Mesenchymal stem cell (in vitro differentiated cells and primary cell): ENCODE results near the gene LSM7.

Source experiments
- DNase-seq: peaks from one replicate; pipeline ENCODE4 v3.0.0-alpha.2; 2013
- H2AFZ ChIP-seq: one replicate; pipeline ENCODE4 v1.6.1; 2013; ENCODE audit warnings: low read depth, mild to moderate bottlenecking, control low read depth, inconsistent platforms, low read length, moderate library complexity
- H2AK5ac ChIP-seq: 2 replicates; pipeline ENCODE4 v1.6.1; 2013; ENCODE audit warnings: low read length, moderate library complexity, mild to moderate bottlenecking, inconsistent platforms; ENCODE audit not compliant: severe bottlenecking
- H2BK120ac ChIP-seq: one replicate; pipeline ENCODE4 v1.6.1; 2013; ENCODE audit warnings: low read depth, mild to moderate bottlenecking, inconsistent platforms, low read length, moderate library complexity
- H2BK12ac ChIP-seq, 2 experiments: one replicate each; pipeline ENCODE4 v1.6.1; 2013; ENCODE audit warnings: inconsistent platforms in 2 of 2, low read length in 2 of 2, mild to moderate bottlenecking in 2 of 2, moderate library complexity in 2 of 2, control low read depth in 1 of 2
- H2BK15ac ChIP-seq: one replicate; pipeline ENCODE4 v1.6.1; 2013; ENCODE audit warnings: mild to moderate bottlenecking, low read depth, inconsistent platforms; ENCODE audit not compliant: poor library complexity, severe bottlenecking
- H2BK5ac ChIP-seq: 2 replicates; pipeline ENCODE4 v1.6.1; 2013; ENCODE audit warnings: low read depth, mild to moderate bottlenecking, low read length, control low read depth, inconsistent platforms; ENCODE audit not compliant: poor library complexity, severe bottlenecking
- H3K14ac ChIP-seq, 2 experiments: one replicate each; pipeline ENCODE4 v1.6.1; 2013; ENCODE audit warnings: inconsistent platforms in 2 of 2, low read length in 2 of 2, control low read depth in 1 of 2, mild to moderate bottlenecking in 1 of 2, moderate library complexity in 1 of 2
- H3K18ac ChIP-seq, 2 experiments: one replicate each; pipeline ENCODE4 v1.6.1; 2013; ENCODE audit warnings: inconsistent platforms in 2 of 2, low read length in 2 of 2, control low read depth in 1 of 2, low read depth in 1 of 2, mild to moderate bottlenecking in 1 of 2
- H3K23ac ChIP-seq, 2 experiments: one replicate each; pipeline ENCODE4 v1.6.1; 2013; ENCODE audit warnings: inconsistent platforms in 2 of 2, low read length in 2 of 2, mild to moderate bottlenecking in 2 of 2, moderate library complexity in 2 of 2, control low read depth in 1 of 2
- H3K27ac ChIP-seq: 2 replicates; pipeline ENCODE4 v1.5.1; 2013; ENCODE audit warnings: mild to moderate bottlenecking, moderate library complexity, low read length, control low read depth, inconsistent platforms; ENCODE audit not compliant: poor library complexity, severe bottlenecking
- H3K27me3 ChIP-seq, 2 experiments: 2 replicates each; pipeline versions ENCODE4 v1.6.1 to v1.7.0; 2013; ENCODE audit warnings: low read length in 2 of 2, mild to moderate bottlenecking in 2 of 2, moderate library complexity in 2 of 2, control low read depth in 1 of 2, inconsistent platforms in 1 of 2; ENCODE audit not compliant: control insufficient read depth in 1 of 2, insufficient read depth in 1 of 2
- H3K36me3 ChIP-seq, 2 experiments: 2 replicates each; pipeline versions ENCODE4 v1.6.1 to v1.7.0; 2013; ENCODE audit warnings: low read length in 2 of 2, control low read depth in 1 of 2, inconsistent platforms in 1 of 2, low read depth in 1 of 2, mild to moderate bottlenecking in 1 of 2; ENCODE audit not compliant: insufficient read depth in 2 of 2, control insufficient read depth in 1 of 2
- H3K4ac ChIP-seq, 2 experiments: one replicate each; pipeline ENCODE4 v1.6.1; 2013; ENCODE audit warnings: inconsistent platforms in 2 of 2, low read length in 2 of 2, mild to moderate bottlenecking in 2 of 2, moderate library complexity in 2 of 2, control low read depth in 1 of 2, low read depth in 1 of 2
- H3K4me1 ChIP-seq: 2 replicates; pipeline ENCODE4 v1.6.1; 2013; ENCODE audit warnings: low read depth, low read length, control low read depth; ENCODE audit not compliant: control insufficient read depth, insufficient read depth
- H3K4me2 ChIP-seq: 2 replicates; pipeline ENCODE4 v1.6.1; 2013; ENCODE audit warnings: low read length, mild to moderate bottlenecking, inconsistent platforms; ENCODE audit not compliant: poor library complexity, severe bottlenecking
- H3K4me3 ChIP-seq, 2 experiments: 2 replicates each; pipeline versions ENCODE4 v1.5.1 to v1.7.0; 2013; ENCODE audit warnings: low read length in 2 of 2, mild to moderate bottlenecking in 2 of 2, control low read depth in 1 of 2, low read depth in 1 of 2; ENCODE audit not compliant: insufficient read depth in 1 of 2
- H3K79me1 ChIP-seq: replicated peaks from 2 replicates; pipeline ENCODE4 v1.6.1; 2013; ENCODE audit warnings: mild to moderate bottlenecking, control low read depth, low read length, inconsistent platforms; ENCODE audit not compliant: poor library complexity, severe bottlenecking
- H3K9ac ChIP-seq: 2 replicates; pipeline ENCODE4 v1.7.0; 2013; ENCODE audit warnings: mild to moderate bottlenecking, low read length, moderate library complexity
- H3K9me3 ChIP-seq: 2 replicates; pipeline ENCODE4 v1.7.0; 2013; ENCODE audit warnings: mild to moderate bottlenecking, low read length; ENCODE audit not compliant: control insufficient read depth
- H4K8ac ChIP-seq: one replicate; pipeline ENCODE4 v1.6.1; 2013; ENCODE audit warnings: inconsistent platforms, mild to moderate bottlenecking, low read length, moderate library complexity
- H4K91ac ChIP-seq: one replicate; pipeline ENCODE4 v1.6.1; 2013; ENCODE audit warnings: mild to moderate bottlenecking, low read length, inconsistent platforms
- WGBS: methylation state at CpG from one replicate; pipeline ENCODE4 v1.1.7; 2013; ENCODE audit warnings: mixed read lengths; 5-methylcytosine and 5-hydroxymethylcytosine counted together

LSM7 gene

DNA sequence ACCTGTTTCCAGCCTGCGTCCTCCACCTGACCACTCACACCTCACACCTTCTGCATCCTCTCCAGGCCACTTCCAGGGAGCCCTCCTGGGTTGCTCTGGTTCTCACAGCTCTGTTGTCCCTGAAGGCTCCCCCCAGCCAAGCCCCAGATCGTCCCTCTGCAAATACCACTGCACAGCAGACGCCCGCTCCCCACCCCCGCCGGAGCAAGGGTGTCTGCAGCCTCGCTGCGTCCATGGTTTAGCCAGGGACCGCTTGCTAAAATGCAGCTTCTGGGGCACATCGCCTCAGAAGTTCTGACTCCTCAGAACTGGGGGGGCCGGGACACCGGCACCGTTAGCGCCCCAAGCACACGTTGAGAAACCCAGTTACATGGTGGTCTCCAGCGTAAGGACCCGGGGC lies 21.4 kb downstream of the LSM7 start:
- no peak overlapping the region for H2BK15ac ChIP-seq
- H3K9me3 ChIP-seq, result no peaks in the 10 kb centered on the region
- peaks cover 17% of the 10 kb centered on the region for H3K4me1 ChIP-seq
- no peak overlapping the region for H2BK120ac ChIP-seq
- no peak overlapping the region for H3K27ac ChIP-seq
- no peak overlapping the region for H4K8ac ChIP-seq
- peak overlapping the region in 1 of 2 experiments; percentile 9 for H3K4me3 ChIP-seq
- H3K79me1 ChIP-seq, result no peaks in the 10 kb centered on the region
- no peak overlapping the region for H3K4ac ChIP-seq
- 68% methylated on average over 17 of the region's 17 CpGs for WGBS
- H4K91ac ChIP-seq, result peak overlapping the region; percentile 20
- no peak overlapping the region for H3K23ac ChIP-seq
- H2AFZ ChIP-seq, result no peak overlapping the region
- no peak overlapping the region for H3K9ac ChIP-seq
- no peak for DNase-seq
- no peak overlapping the region for H3K18ac ChIP-seq
- no peak overlapping the region for H2BK12ac ChIP-seq
- H3K27me3 ChIP-seq, result peaks cover 60 to 69% of the 10 kb centered on the region in 2 experiments
- no peaks in the 10 kb centered on the region for H3K36me3 ChIP-seq
- no peak overlapping the region for H2BK5ac ChIP-seq
- no peak overlapping the region for H3K4me2 ChIP-seq
- H3K14ac ChIP-seq, result no peak overlapping the region
- H2AK5ac ChIP-seq, result no peak overlapping the region

DNA sequence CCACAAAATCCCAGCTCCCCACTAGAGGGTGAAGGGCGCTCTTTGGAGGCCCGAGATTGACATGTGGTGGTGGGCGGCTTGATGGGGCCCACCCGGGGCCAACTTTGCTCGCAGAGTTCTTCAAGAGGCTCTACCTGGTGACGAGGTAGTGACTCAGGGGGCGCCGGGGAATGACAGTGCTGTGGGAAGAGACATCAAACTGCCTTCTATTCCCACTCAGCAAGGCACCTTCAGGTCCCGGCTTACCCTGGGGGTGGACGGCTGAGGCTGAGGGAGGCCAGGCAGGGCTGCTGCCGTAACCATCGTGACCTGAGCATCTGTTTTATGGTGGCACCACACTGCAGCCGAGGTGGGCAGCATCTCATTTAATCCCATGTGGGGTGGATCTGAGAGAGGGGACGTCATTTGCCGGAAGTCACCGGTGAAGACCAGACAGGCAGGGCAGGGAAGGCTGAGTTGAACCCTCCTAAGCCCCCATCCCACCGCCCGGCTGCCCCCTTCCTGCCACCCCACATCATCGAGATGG lies 22.0 kb downstream of the LSM7 start:
- H3K27me3 ChIP-seq, result peaks cover 62 to 69% of the 10 kb centered on the region in 2 experiments
- H3K4me2 ChIP-seq, result no peak overlapping the region
- no peak overlapping the region for H3K9ac ChIP-seq
- no peak overlapping the region for H3K14ac ChIP-seq
- peak overlapping the region in 1 of 2 experiments; percentile 47 for H2BK12ac ChIP-seq
- no peak for DNase-seq
- no peaks in the 10 kb centered on the region for H3K79me1 ChIP-seq
- no peak overlapping the region for H4K8ac ChIP-seq
- H3K27ac ChIP-seq, result no peak overlapping the region
- H4K91ac ChIP-seq, result no peak overlapping the region
- no peaks in the 10 kb centered on the region for H3K36me3 ChIP-seq
- no peak overlapping the region for H2BK120ac ChIP-seq
- H3K4ac ChIP-seq, result no peak overlapping the region
- H3K4me1 ChIP-seq, result peaks cover 17% of the 10 kb centered on the region
- no peak overlapping the region for H2BK15ac ChIP-seq
- H2AK5ac ChIP-seq, result no peak overlapping the region
- H2AFZ ChIP-seq, result no peak overlapping the region
- 83% methylated on average over 19 of the region's 19 CpGs for WGBS
- H2BK5ac ChIP-seq, result no peak overlapping the region
- no peak overlapping the region for H3K18ac ChIP-seq
- H3K9me3 ChIP-seq, result no peaks in the 10 kb centered on the region
- H3K4me3 ChIP-seq, result no peak overlapping the region
- no peak overlapping the region for H3K23ac ChIP-seq

DNA sequence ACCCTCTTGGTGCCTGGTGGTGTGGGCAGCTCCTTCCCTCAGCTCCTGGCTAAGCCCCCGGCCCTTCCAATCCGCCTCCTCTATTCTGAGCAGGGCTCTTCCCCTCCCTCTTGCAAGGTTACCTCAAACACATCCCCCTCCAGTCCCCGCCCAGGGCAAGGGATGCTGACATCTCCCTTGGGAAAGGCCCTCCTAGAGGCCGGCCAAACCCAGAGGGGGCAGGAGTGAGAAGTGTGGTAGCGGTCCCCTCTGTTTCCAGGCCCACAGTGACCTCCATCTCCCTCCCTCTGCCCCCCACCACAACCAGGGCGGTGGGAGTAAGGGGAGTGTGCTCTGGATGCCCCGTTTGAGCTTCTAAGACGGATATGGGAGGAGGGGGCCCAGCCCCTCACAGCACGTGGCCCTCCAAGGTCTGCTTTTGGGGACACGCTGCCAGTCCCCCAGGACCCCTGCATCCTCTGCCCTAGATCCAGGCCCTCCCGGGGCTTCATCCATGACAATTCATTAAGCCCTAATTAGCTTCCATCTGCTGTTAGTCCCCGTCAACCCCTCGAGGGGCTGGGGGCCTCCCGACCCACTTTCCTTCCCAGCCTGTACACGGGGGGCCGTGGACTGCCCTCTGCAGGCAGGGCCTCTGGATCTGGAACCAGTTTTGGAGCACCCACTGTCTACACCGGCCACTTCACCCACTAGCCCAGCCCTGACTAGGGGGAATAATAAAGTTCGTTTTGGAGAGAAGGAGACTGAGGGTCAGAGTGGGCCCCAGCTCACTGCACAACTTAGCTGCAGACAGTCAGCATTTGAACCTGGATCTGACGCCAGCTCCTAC lies 22.7 kb downstream of the LSM7 start:
- H4K91ac ChIP-seq, result no peak overlapping the region
- no peak overlapping the region for H3K18ac ChIP-seq
- H3K14ac ChIP-seq, result no peak overlapping the region
- H2BK5ac ChIP-seq, result no peak overlapping the region
- H3K9ac ChIP-seq, result no peak overlapping the region
- no peak overlapping the region for H2BK120ac ChIP-seq
- no peaks in the 10 kb centered on the region for H3K9me3 ChIP-seq
- H3K23ac ChIP-seq, result no peak overlapping the region
- peaks cover 69 to 72% of the 10 kb centered on the region in 2 experiments for H3K27me3 ChIP-seq
- no peak overlapping the region for H4K8ac ChIP-seq
- no peak overlapping the region for H3K27ac ChIP-seq
- no peak for DNase-seq
- 85% methylated on average over 18 of the region's 19 CpGs for WGBS
- no peak overlapping the region for H3K4me2 ChIP-seq
- H3K4me3 ChIP-seq, result no peak overlapping the region
- no peak overlapping the region for H2BK15ac ChIP-seq
- H2AK5ac ChIP-seq, result no peak overlapping the region
- no peaks in the 10 kb centered on the region for H3K36me3 ChIP-seq
- no peak overlapping the region for H3K4ac ChIP-seq
- no peaks in the 10 kb centered on the region for H3K79me1 ChIP-seq
- no peak overlapping the region for H2AFZ ChIP-seq
- peaks cover 17% of the 10 kb centered on the region for H3K4me1 ChIP-seq
- H2BK12ac ChIP-seq, result no peak overlapping the region

DNA sequence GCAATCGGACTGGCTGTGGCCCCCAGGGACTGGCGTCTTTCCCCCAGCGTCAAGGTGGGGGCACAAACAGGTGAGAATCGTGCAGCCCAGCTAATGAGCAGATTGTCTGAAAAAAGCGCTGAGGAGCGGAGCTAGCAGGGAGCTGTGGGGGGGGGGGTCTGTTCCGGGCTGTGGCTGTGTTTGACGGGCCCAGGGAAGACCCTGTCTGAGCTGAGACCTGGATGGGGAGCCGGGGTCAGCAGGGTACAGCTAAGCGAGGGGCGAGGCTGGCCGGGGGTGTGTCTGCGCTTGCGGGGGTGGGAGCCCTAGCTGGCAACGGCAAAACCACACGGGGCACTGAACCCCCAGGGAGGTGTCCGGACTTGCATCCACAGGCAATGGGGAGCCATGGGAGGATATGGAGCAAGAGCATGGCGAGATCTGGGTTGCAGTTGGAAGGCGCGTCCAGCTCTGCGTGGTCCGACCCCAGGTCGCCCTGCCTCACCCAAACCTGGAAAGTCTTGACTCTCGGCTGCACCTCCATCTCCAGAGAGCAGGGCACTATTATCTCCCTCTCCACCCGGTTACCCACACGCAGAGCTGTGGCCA lies 25.1 kb downstream of the LSM7 start:
- Histone ChIP-seq H3K18ac (no peak overlapping the region), H3K23ac (no peak overlapping the region), H2AK5ac (no peak overlapping the region), H2BK5ac (no peak overlapping the region), H3K9ac (no peak overlapping the region), H3K79me1 (no peaks in the 10 kb centered on the region), H3K4me3 (no peak overlapping the region), H2BK12ac (no peak overlapping the region), H3K4ac (no peak overlapping the region), H3K14ac (no peak overlapping the region), H2BK15ac (no peak overlapping the region), H3K36me3 (no peaks in the 10 kb centered on the region), H2BK120ac (no peak overlapping the region), H3K4me2 (no peak overlapping the region), H3K27me3 (peaks cover 57% of the 10 kb centered on the region in 2 experiments), H4K91ac (no peak overlapping the region), H3K4me1 (peaks cover 12% of the 10 kb centered on the region), H3K9me3 (no peaks in the 10 kb centered on the region), H4K8ac (no peak overlapping the region), H2AFZ (no peak overlapping the region), H3K27ac (no peak overlapping the region)
- 89% methylated on average over 26 of the region's 26 CpGs for WGBS
- DNase-seq, result no peak
